ENCODE results near the gene TTC39C.

TTC39C gene

GRCh38 chr18:24075767-24076597, 61.4 kb downstream of the TTC39C start:
- no peak overlapping the region for H3K27ac ChIP-seq

GRCh38 chr18:24076950-24077349, 62.4 kb downstream of the TTC39C start:
- H3K27ac ChIP-seq = no peak overlapping the region
- TF ChIP-seq ZFX (IDR thresholded peaks at IDR 0.05; ENCODE audit: borderline replicate concordance) = no peak
- TF ChIP-seq, protein P1, sequence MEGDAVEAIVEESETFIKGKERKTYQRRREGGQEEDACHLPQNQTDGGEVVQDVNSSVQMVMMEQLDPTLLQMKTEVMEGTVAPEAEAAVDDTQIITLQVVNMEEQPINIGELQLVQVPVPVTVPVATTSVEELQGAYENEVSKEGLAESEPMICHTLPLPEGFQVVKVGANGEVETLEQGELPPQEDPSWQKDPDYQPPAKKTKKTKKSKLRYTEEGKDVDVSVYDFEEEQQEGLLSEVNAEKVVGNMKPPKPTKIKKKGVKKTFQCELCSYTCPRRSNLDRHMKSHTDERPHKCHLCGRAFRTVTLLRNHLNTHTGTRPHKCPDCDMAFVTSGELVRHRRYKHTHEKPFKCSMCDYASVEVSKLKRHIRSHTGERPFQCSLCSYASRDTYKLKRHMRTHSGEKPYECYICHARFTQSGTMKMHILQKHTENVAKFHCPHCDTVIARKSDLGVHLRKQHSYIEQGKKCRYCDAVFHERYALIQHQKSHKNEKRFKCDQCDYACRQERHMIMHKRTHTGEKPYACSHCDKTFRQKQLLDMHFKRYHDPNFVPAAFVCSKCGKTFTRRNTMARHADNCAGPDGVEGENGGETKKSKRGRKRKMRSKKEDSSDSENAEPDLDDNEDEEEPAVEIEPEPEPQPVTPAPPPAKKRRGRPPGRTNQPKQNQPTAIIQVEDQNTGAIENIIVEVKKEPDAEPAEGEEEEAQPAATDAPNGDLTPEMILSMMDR (IDR thresholded peaks at IDR 0.05) = no peak

More at GRCh38 chr18:24075767-24076597, 61.4 kb downstream of the TTC39C start:
- TF ChIP-seq ZFX (IDR thresholded peaks at IDR 0.05; ENCODE audit: borderline replicate concordance) = no peak
- TF ChIP-seq, protein P1 (IDR thresholded peaks at IDR 0.05) = peak; percentile 28

DNA sequence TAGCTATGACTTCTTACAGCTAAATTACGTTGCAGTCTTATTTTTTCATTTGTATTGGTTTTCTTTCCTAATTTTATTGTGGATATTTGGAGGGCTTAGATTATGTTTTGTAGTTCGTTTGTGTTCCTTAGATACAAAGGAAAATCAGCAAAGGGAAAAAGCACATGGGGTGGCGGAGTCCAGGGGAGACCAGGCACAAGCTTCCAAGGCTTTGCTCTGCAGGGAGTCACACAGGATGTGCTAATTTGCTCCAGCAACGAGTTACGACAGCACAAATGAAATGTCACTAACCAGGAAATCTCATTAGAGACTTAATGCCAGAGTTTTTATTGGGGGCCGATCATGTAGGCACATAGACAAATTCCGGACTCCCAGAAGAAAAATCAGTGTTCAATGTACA, 63.8 kb downstream of the TTC39C start:
- TF ChIP-seq, protein P1 (IDR thresholded peaks at IDR 0.05) = no peak
- TF ChIP-seq ZFX (IDR thresholded peaks at IDR 0.05; ENCODE audit: borderline replicate concordance) = no peak
- no peak overlapping the region for H3K27ac ChIP-seq

DNA sequence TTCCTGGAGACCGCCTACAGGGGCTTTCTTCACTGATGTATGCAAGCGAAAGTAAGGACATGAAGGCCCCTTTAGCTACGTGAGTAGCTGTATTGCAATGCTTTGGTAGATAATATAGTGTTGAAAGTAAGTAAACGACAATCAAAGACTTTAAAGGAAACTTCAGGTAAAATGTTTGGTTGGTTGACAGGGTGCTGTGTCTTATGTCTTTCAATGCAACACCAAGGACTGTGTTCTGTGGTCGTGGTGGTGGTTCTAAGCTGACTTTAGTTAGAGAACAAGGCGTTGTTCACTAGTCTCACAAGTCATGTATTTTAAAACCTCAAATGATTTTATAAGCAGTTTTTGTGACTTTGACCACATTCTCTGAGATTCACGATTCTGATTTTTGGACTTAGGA, 66.3 kb downstream of the TTC39C start:
- H3K27ac ChIP-seq = no peak overlapping the region
- TF ChIP-seq, protein P1 (IDR thresholded peaks at IDR 0.05) = no peak

DNA sequence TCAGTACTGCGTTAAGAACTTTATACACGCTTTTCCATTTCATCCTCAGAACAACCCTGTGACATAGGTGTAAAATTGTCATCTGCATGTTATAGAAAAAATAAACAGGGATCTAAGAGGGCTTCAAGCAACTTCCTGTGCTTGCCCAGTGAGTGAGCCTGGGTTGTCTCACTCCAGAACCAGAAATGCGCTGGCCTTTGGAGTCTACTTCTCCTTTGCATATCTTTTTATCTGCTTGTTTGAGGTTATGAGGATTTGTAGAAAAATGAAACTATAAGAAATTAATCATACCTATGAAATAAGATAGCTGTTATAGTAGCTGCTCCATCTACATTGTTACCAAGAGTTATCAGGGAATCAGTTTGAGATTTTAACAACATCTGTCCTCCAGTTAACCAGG, 69.0 kb downstream of the TTC39C start:
- no peak for TF ChIP-seq ZFX (IDR thresholded peaks at IDR 0.05; ENCODE audit: borderline replicate concordance)
- TF ChIP-seq, protein P1 (IDR thresholded peaks at IDR 0.05) = no peak
- H3K27ac ChIP-seq = no peak overlapping the region

GRCh38 chr18:24086082-24086481, 71.5 kb downstream of the TTC39C start:
- TF ChIP-seq, protein P1 (IDR thresholded peaks at IDR 0.05) = no peak
- TF ChIP-seq ZFX (IDR thresholded peaks at IDR 0.05; ENCODE audit: borderline replicate concordance) = no peak
- H3K27ac ChIP-seq = no peak overlapping the region

GRCh38 chr18:24089076-24089475, 74.5 kb downstream of the TTC39C start:
- TF ChIP-seq ZFX (IDR thresholded peaks at IDR 0.05; ENCODE audit: borderline replicate concordance) = no peak
- TF ChIP-seq, protein P1 (IDR thresholded peaks at IDR 0.05) = no peak
- no peak overlapping the region for H3K27ac ChIP-seq

All from 22Rv1 (cell line).